ENCODE measurements around the gene CDCA3.

Gene CDCA3

GRCh38 chr12:6831450-6831995 is 19.6 kb downstream of the CDCA3 start:
- DNase-seq = no peak

GRCh38 chr12:6830999-6831398 is 20.1 kb downstream of the CDCA3 start:
- no peak for DNase-seq

DNA sequence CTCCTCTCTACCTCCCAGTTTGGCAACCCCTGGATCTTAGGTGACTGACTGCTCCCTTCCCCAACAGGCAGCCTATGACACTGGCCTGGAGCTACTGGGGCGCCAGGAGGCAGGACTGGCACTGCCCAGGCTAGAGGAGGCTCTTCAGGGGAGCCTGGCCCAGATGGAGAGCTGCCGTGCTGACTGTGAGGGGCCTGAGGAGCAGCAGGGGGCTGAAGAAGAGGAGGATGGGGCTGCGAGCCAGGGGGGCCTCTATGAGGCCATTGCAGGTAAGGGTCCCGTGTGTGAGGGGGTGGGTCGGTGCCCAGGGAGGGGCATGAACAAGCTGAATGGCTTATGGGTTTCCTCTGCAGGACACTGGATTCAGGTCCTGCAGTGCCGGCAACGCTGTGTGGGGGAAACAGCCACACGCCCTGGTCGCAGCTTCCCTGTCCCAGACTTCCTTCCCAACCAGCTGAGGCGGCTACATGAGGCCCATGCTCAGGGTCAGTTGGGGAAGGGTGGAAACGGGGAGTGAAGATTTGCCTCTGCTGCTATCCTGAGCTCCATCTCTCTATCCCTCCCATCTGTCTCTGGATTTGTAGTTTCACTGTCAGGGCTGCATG is 20.7 kb downstream of the CDCA3 start:
- no peak for DNase-seq

DNA sequence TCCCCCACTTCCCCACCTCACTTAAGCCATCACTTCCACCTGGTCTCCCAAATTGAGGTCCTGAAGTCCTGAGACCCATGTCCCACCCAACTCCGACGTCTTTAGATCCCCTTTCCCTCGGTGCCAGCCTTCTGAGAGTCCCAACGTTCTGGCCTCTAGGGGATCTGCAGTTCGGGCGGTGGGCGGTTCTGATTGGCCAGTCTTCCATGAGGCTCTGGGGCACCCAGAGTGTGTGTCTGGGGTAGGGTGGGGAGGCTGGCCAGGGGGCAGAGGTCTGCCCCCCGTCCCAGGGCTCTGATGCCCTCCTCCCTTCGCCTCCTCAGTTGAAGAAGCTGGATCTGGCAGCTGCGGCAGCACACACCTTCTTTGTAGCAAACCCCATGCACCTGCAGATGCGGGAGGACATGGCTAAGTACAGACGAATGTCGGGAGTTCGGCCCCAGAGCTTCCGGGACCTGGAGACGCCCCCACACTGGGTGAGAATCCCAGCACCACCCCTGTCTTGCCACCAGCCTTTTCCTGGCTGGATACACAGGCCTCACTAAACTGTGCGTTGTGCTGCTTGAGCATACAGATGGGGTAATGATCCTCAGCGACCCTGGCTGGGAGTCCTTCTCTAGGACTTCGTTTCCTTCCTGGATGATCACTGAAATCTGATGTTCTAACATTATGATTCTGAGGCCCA is 21.4 kb downstream of the CDCA3 start:
- no peak for DNase-seq

- no peak for DNase-seq
These were observed 22.1 kb downstream of the CDCA3 start for GRCh38 chr12:6828781-6829535.

DNA sequence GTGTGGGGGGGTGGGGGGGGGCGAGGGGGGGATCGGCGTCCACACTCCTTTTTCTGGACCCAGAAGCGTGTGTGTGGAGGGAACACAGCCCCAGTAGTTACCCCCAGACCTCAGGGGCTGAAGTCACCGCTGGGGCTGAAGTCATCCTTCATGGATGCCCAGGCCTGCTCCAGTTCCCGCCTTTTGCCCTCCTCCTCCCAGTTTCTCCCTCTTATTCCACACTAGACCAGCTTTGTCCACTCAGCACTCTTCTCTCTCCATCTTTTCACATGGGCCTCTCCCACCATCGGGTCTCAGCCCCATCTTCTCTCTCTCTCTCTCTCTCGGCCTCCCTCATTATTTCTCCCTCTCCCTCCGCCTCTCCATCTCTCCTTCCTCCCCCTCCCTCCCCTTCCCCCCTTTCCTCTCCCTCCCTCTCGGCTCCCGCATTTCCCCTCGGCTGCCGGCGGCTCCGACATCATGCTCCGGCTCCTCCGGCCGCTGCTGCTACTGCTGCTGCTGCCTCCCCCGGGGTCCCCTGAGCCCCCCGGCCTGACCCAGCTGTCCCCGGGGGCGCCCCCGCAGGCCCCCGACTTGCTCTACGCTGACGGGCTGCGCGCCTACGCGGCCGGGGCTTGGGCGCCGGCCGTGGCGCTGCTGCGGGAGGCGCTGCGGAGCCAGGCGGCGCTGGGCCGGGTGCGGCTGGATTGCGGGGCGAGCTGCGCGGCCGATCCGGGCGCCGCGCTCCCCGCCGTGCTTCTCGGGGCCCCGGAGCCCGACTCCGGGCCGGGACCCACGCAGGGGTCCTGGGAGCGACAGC is 22.9 kb downstream of the CDCA3 start, which contains the start of gene P3H3:
TSS of gene P3H3 (plus strand) at position 426 of the 799 bp plus-strand sequence. CDS start at position 460, 34 bp downstream.
- peak in 1 of 2 donors; percentile 15 for DNase-seq

DNA sequence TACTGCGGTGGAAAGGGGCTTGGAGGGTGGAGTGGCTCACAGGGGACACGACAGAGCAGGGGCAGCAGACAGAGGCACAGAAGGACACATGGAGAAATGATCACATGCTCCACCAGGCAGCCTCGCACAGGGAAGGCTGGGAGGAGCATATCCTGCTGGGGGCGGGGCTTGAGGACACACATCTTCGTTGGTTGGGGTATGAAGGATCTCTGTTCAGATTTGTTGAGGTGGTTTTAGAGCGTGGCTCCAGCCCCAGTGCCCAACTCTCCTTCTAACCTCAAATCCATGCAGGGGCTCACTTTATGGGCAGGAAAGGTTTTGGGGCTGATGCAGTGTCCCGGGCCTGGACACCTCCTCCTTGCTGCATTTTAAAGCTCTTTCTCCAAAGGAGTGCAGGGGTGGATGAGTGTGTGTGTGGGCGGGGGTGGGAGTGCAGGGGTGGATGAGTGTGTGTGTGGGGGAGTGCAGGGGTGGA is 23.6 kb downstream of the CDCA3 start:
- peak; percentile 56 to 70 for DNase-seq

DNA sequence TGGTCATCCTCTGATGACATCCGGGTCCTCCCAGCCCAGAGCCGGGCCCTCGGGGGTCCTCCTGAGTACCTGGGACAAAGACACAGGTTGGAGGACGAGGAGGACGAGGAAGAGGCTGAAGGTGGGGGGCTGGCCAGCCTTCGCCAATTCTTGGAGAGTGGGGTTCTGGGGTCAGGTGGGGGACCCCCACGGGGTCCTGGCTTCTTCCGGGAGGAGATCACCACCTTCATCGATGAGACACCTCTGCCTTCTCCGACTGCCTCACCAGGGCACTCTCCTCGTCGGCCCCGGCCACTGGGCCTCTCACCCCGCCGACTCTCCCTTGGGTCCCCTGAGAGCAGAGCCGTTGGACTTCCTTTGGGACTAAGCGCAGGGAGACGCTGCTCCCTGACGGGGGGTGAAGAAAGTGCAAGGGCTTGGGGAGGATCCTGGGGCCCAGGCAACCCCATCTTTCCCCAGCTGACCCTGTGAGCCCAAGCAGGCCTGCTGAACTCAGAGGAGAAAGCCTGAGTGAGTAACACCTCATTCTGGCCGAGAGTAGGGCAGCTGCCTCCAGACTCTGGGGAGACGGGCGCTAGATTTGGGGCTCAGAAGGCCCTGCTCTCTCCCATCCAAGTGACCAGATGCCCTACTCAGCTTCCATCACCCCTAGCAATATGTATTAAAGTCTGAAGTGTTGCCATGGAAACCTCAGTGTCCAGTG is 24.2 kb downstream of the CDCA3 start:
- no peak for DNase-seq

DNA sequence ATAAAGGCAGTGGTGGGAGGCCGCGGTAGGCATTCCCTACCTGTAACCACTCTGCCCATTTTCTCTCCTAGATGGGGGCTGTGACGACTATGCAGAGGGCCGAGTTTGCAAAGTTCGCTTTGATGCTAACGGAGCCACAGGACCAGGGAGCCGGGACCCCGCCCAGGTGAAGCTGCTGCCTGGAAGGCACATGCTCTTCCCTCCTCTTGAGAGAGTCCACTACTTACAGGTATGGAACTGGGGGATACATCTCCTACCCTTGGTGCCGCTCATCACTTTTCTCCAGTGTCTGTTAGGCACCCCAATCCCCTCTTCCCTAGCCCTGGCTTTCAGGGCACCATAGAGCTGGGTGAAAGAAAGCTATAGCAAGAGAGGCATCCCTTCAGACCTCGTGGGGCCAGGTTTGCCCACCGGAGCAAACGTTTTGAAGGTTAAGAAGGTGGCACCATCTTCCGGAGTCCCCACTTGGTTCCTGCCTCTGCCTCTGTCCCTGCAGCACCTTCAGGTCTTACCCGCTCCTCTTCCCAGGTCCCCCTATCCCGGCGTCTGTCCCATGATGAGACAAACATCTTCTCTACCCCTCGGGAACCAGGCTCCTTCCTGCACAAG is 24.9 kb downstream of the CDCA3 start:
- no peak for DNase-seq

DNA sequence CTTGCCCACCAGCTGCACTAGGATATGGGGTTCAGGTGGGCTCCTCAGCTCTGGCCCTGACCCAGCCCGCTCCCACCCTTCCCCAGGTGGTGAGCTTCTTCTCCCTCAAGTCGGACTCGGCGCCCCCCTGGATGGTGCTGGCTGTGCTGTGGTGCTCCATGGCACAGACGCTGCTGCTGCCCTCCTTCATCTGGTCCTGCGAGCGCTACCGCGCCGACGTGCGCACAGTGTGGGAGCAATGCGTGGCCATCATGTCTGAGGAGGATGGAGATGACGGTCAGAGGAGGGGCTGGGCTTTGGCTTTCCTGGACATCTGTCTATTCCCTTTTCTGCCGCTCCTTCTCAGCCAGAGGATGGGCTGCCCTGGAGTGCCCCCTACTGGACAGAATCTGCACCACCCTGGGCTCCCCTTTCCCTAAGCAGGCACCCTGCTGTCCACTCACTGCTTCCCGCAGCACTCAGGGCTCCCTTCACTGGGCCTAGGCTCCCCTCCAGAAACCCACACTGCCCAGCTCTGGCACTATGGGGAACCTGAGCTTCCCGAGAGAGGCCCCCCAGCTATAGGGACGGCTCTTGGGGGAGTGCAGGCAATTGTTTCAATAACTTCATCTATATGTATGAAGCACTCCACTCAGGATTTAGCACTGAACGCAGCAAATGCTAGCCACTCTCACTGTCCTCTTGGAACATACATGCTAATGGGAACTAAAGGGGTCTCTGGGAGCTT is 25.5 kb downstream of the CDCA3 start:
- peak; percentile 65 to 79 for DNase-seq

DNA sequence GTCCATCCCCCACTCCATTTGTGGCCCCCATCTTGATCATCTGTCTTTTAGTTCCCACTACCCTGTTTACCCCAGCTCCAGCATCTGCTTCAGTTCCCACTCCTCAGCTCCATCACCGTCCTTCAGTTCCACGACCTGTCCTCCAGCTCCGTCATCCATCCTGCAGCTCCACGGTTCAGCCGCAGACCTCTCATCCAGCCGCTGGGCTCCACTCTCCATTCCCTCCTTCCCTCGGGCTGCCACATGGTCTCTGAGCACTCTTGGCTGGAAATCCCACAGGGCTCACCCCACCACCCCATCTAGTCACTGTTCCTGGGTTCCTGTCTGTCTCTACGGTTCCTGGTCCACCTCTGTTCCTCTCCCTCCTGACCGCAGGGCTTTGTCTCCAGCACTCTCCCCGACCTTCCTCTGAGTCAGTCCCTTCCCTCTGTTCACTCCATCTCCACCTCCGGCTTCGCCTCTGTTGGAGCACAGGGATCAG is 26.1 kb downstream of the CDCA3 start:
- DNase-seq = no peak

- no peak for DNase-seq
These were observed 26.9 kb downstream of the CDCA3 start for GRCh38 chr12:6824085-6824775.

GRCh38 chr12:6823182-6824084 is 27.7 kb downstream of the CDCA3 start:
- DNase-seq = no peak

DNA sequence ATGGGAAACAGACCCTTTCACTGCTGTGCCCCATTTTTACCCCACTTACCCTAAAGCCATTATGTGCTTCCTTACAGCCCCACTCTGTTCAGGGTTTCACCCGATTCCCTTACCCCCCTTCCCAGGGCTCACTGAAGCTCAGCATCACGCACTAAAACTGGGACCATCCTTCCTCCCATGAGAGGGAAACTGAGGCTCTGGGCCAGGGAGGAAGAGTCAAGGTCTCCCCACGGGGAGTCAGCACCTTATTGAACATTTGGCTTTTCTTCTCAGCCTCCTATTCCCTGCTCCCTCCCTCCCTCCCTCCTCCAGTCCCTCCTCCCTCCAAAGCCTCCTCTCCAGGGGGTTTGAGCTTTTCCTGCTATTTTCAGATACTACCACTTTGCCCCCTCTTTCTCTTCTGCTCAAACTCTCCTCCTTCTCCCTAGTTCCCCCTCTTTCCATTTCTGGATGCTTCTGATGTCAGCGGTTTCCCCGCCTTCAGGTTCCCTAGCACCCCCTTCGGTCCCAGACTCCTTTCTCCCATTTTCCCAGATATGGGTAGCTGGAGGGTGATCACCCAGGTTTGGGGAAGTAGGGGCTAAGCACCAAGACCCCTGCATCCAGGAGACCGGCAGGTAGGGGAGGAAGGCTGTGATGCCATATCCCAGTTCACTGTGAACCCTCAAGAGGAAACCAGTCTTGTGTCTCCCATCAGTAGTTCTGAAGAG is 28.5 kb downstream of the CDCA3 start:
- peak in 1 of 2 donors; percentile 15 for DNase-seq

GRCh38 chr12:6821591-6822425 is 29.3 kb downstream of the CDCA3 start, which contains the start of gene GPR162:
TSS of gene GPR162 (plus strand) at chr12:6821821. CDS start at chr12:6823899, 2,078 bp downstream.
- DNase-seq = peak; percentile 57 to 64

DNA sequence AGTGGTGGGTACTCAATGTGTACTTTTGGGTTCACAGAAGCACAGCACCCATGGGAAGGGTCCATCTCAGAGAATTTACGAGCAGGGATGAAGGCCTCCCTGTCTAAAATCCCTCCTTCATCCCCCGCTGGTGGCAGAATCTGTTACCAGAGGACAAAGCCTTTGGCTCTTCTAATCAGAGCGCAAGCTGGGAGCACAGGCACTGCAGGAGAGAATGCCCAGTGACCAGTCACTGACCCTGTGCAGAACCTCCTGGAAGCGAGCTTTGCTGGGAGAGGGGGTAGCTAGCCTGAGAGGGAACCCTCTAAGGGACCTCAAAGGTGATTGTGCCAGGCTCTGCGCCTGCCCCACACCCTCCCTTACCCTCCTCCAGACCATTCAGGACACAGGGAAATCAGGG is 30.9 kb downstream of the CDCA3 start:
- no peak for DNase-seq
